NCI-H510A (cell line): ENCODE data around the gene NINL.

ENCODE experiments used
- DNase-seq: peaks from one replicate; lab custom pipeline; 2025; lab: John Stamatoyannopoulos, UW

Gene NINL

DNA sequence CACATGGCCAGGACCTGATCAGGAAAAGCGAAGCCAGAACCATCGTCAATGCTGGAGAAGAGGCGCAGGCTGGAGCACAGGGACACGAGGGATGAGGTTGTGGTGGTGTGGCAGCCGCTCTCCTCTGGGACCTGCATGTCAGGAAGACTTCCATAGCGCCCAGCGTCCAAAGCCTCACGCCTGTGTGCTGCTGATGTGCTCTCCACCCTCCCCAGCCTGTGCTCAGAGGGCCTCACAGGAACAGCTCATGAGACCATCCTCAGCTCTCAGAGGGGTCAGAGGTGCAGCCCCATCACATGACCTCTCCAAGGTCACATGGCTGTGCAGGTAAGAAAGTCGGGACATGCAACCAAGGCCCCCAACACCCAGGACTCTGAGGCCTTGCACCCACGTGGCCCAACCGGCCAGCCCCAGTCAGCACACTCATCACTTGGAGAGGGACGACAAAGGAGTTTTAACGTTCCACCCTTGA is 84.4 kb downstream of the NINL start:
- DNase-seq = no peak

DNA sequence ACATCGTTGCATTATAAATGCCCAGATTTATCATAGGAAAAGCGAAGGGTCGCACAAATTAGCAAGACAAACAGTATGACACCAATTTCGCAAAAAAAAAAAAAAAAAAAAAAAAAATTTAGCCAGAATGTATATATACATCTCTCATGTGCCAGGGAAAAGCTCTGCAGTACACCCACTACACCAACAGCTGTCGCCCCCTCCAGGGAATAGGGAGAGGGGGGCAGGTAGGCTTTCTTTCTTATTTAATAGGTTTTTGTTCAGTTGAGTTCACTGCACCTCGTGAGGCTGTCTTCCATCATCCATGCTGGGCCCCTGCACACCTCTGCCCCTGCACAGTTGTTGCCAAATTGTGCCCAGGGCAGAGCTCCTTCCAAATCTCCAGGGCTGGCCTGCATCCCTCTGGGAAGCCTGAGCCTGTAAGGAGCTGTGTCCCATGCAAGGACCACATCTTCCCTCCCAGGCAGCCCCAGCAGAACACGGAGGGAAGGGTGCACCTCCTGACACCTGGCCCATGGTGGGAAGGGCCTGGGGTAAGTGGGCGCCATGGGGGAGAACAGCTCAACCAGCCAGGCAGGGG is 85.4 kb downstream of the NINL start:
- DNase-seq = no peak

DNA sequence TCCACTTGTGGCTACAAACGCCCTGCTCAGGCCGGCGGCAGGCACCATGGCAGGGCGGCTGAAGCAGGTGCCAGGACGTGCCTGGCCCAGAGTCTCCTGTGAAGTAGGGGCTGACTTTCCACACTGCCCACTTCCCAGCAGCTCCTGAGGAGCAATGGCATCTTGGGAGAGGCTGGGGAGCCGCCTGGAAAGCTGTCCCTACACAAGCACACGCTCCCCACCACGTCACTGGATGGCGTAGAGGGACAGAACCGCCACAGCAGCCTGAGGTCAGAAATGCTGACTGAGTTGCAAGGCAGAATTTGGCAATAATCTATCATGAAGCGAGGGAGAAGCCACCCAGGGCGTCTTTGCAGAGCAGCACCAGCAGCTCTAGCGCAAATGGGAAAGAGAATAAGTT is 86.3 kb downstream of the NINL start:
- no peak for DNase-seq

DNA sequence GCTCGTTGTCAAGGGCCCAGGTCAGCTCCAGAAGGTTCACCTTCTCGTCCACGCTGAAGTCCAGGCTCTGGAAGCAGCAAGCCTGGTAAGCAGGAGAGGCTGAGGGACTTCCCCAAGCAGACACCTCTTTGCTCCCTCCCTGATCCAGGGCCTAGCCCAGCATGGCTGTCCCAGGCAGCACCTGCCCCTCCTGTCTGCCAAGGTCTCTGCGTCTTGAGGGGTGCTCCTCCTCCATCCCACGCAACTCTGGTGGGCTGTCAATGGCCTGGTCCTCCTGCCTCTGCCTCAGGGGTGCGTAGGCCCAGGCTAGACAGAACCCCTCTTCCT is 87.1 kb downstream of the NINL start:
- DNase-seq = no peak

DNA sequence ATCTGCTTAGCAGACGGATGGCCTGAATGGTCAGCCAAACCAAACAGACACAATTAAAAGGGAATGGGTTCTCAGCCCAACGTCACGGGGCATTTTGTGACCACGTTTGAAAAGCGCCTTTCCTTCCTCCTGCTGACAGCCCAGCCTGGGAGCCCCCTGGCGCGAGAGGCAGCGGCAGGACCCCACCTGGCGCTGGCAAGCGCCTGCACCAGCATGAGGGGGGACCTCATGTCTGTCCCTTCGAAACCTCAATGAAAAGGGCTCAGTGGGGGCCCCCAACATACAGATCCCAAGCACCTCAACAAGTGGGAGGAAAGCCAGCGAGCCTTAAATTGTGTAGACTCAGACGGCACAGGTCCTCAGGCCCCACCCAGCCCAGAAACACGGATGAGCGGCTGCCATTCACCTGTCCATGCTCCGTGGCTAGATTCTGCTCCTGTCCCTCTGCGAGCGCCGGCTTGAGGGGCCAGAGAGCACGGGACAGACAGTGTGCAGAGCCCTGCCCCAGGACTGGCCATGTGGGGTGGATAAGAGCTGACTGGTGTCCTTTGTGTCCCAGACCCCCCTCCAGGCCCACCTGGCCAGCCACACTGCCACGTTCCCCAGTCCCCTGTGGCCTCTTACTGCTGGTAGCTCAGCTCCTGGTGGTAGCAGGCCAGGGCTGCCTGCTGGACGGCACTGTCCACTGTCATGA is 87.6 kb downstream of the NINL start:
- no peak for DNase-seq

DNA sequence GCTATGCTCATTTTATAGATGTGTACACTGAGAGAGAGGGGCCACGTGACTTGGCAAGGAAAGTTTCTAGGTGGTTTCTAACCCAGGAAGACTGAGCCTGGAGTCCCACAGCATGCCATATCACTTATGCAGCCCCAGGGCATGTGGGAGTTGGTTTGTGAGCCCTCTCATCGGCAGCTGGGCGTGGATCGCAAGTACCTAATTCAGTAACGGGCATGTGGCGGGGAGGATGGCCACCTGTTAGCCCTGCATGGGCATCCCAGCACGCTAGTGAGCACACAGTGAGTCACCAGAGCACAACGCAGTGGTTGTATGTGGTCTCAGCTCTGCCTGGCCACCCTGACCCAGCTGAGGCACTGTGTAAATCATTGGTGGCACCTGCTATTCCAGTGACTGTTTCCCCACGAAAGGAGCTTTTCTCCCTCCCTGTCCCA is 88.3 kb downstream of the NINL start:
- DNase-seq = no peak

DNA sequence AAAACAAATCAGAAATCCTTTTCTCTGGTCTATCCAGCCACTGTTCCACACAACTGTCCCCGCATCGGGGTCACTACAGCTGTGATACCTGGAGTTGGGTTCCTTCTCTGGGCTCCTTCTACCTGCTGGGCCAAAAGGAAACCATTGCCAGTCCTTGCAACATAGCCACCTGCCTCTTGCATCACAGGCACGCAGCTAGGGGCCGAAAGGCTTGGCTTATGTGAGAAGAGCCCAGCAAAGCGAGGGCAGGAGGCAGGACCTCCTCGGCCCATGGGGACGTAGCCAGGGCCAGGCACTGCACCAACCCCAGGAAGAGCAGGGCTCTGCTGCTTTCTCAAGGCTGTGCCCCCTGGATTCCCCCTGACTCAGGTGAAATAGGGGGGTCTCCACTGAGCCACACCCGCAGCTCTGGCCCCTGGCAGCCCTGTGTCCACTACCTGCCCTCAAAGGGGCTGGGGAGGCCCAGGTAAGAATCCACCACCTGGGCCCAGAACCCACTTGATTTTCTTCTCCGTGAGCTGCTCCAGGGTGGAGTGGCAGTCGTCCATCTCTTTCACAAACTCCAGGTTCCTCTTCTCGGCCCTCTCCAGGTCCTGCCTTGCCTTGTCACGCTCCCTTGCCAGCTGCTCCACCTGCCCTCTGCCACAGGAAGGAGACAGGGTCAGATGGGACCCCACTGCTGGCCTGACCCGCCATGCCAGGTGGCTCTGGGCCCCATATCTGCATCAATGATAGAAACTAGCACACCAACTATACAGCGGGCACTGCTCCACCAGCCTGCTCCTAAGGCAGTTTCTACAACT is 89.0 kb downstream of the NINL start:
- DNase-seq = no peak

DNA sequence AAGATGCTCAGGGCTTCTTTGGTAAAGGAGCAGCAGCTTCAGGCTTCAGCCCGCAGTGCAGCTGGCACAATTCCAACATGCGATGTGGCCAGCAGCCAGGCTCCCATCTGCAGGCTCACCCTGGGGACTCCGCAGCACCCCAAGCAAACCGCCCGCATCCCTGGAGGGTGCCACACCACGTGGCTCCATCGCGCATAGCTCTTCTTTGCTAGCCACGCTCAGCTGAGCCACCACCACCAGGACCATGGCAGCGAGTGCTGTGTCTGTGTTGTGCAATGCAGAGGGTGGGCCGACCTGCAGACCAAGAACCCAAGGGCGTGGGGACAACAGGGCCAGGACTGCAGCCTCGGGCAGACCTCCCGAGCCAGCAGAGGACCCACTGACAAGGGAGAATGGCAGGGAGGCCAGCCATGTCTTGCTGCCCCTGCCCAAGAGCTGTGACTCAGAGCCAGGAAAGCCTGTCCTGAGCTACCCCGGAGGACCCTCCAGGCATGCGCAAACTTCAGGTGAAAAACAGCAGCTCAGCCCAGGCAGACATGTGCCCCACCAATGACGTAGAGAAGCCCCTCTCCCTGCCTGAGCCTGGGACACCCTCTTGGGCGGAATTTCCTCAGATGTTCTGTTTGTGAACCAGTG is 90.0 kb downstream of the NINL start:
- no peak for DNase-seq

DNA sequence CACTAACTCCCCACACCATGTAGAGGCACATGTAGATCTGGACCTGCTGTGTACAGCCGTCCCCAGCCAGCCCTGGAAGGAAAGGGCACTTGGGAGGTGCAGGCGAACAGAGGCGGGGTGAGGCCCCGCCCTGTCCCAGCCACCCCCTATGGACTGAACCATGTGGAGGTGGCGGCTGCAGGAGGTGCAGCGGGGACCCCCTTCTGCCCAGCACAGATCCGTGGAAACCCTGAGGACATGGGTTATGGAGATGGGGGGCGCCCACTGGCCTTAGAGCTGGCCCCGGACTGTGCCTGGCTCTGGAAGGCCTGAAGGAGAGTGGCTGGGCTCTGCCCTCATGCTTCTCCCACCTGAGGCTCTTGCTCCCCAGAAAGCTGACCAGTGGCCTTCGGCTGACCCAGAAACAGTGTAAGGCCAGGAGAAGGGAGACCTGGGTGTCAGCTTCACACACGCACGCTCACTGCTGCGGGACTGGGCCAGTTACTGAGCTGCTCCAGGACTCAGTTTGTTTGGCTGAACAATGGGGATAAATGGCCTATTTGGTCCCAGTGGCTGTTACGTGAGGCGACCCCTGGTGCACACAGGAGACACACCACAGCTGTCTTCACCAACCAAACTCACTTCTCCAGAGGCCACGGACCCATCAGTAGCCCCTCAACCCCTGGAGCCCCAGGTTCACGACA is 90.7 kb downstream of the NINL start:
- DNase-seq = no peak

DNA sequence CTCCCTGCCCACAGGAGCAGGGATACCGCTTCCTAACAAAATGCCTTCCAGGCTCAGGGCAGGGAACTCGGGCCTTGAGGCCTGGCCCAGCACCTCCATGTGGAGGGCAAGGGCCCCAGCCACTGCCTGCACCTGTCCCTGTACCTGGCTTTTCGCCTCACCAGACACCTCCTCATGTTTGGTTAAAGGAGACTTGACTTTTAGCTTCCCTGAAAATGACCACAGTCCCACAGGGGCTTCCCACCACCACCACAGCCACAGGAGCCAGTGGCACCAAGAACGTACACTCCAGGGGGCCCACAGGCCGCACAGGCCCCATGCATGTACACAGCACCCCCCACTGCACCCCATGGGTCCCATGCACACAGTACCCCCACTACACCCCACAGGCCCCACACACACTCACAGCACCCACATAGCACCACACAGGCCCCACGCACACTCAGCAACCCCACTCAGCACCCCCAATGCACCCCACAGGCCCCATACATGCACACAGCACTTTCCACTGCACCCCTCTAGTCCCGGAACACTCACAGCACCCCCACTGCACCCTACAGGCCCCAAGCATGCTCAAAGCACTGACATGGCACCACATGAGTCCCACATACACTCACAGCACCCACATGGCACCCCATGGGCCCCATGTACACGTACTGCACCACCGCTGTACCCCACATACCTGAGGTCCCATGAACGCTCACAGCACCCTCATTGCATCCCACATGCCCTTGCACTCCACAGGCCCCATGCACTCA is 91.4 kb downstream of the NINL start:
- DNase-seq = no peak

DNA sequence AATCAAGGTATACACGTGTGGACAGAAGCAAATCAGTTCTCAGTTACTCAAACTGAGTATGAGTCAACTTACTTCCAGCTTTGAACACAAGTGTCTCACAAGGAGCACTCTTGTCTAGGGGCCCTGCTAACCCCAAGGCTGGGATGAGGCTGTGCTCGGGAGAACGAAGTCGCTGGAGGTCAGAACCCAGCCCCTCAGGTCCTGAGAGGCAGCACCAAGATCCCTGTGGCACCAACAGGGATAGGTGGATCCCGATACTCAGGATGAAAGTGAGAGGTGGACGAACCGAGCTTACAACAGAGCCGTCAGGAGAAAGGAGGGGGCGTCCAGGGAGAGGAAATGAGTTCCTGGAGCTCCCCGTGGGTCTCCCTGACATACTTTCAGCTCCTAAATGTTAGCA is 92.2 kb downstream of the NINL start:
- DNase-seq = no peak

DNA sequence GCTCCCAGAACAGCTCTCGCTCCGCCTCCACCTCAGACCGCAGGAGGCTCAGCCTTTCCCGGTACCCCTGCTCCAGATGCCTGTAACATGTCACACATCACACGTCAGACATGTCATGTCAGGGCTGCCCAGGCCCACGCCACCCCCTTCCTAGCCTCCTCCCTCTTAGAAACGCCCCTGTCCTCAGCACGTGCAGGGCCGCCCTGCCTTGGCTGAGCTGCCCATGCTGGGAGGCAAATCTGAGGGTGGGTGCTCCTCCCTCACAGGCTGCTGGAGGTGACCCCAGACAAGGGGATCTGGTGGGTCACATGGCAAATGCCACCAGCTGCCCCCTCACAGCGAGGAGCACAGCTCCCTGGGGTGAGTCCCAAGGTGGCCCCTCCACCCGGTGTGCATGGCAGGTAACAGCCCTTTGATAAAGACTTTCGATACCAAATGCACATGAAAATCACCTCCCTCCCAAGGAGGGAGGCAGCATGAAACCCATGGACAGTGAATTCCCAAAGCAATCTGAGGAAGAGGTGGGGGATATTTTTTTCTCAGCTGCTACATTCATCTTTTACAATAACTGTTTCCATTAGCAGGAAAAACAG is 93.8 kb downstream of the NINL start:
- DNase-seq = no peak

DNA sequence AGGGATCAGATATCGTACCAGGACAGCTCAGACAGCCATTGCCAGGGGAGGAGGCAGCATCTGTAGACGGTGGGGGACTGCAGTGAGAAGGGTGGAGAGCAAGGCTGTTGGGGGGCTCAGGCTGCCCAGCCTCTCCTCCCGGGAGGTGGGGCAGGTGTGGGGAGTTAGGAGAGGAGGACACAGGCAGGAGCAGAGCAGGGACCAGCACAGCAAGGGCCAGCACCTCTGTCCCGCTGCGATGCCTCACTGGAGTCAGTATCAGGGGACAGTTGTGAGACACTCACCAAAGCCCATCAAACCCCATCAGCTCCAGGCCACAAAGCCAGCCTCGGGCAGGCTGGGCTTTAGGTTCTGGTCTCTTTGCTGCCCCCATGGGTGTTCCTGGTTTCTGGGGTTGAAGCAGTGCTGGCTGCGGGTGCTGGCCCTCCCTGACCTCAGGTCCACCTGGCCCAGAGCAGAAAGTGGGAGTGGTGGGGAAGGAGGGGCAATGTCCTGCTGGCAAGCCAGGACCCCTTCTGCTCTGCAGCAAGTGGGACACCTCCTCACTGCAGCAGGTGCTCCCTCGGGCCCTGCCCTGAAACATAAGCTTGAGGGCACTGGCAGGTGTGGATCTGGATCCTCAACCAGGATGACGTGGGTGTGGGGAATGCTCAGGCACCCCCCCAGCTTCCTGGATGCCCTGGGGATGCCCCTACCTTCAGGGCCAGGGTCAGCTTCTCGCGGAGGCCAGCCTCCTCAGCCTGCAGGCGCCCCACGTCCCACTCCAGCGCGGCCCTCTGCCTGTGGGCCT is 94.5 kb downstream of the NINL start:
- DNase-seq = no peak

DNA sequence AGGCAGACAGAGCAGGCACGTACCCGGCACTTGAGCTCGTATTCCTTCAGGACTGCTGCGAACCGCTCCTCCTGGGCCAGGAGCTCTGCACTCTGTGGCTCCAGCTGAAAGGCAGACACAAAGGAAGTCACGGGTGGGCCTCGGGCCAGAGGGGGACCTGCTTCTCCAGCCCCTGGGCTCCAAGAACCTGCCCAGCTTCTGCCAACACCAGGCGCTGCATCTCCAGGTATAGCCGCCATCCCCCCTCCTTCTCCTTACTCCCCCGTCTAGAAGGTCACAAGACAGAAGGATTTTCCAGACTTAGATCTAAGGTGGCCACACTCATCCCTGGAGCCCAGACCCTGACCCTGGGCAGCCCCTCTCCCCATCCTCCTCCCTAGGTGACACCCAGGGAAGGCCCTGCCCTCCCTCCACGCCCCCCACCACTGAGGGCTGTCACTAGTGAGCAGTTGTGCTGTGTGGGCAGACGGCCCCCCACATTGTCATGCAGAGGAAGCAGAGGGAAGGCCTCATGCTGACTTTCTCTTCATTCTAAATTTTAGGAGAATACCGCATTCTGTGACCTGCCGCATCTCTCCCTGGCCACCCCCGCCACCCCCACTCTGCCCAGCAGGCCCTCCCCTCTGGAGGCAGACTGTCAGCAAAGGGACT is 96.0 kb downstream of the NINL start:
- no peak for DNase-seq

DNA sequence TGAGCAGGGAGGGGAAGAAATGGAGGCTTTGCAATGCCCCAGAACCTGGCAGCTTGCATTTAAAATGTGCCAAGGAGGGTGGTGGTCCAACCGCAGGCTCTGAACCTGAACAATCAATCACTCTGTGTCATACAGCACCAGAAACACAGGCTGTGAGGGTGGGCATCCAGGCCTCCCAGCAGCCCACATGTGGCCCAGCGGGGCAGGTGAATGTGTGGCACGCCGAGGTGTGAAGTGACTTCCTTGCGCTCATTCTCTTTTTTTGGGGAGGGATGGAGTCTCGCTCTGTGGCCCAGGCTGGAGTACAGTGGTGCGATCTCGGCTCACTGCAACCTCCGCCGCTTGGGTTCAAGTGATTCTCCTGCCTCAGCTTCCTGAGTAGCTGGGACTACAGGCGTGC is 97.4 kb downstream of the NINL start:
- DNase-seq = no peak

DNA sequence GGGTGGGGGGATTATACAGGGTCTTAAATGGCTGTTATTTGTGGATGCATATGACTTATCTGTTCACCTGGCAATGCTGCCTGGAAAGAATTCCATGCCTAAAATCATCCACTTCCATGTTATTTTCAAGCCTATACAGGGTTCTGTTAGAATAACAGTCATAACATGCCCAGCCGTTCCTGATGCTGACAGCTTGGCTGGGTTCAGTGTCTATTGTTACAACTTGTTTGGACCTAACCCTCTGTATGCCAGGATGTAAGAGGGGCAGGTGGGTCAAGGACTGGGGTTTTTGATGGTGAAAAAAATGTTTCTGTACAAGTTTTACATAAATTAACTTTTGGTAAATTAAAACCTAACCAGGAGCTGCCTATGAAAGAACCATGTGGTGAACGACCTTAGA is 98.0 kb downstream of the NINL start:
- no peak for DNase-seq

DNA sequence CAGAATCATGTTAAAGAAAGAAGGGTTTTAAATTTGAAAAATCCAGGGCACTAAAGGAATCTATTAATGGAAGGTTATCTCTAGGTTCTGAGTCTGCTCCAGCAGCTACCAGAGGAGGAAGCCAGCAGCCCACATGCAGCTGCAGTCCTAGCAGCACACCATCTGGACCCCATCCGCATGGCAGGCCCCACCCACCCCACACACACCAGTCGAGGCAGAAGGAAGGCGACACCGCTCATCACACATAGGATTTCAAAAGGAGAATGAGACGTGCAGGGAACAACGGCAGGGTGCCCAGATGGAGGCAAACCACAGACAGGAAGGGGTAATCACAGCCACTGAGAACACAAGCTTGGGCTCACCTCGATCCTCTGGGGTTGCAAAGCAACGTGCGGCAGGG is 99.0 kb downstream of the NINL start:
- DNase-seq = no peak

DNA sequence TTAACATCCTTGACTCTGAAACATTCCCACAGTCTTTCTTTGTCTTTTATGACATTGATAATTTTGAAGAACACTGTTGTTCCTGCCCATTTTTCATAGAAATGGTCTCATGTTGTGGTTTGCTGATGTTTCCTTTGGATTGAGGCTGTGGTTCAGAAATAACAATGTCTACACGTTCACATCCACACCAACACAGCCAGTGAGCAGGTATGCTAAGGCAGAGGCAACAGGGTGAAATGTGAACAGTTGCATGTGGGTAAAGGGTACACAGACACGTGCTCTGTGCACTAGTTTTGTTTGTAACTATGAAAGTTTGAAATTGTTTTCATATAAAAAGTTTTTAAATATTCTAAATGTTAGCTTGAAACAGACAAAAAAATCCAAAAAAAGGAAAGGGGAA is 99.5 kb downstream of the NINL start:
- no peak for DNase-seq

DNA sequence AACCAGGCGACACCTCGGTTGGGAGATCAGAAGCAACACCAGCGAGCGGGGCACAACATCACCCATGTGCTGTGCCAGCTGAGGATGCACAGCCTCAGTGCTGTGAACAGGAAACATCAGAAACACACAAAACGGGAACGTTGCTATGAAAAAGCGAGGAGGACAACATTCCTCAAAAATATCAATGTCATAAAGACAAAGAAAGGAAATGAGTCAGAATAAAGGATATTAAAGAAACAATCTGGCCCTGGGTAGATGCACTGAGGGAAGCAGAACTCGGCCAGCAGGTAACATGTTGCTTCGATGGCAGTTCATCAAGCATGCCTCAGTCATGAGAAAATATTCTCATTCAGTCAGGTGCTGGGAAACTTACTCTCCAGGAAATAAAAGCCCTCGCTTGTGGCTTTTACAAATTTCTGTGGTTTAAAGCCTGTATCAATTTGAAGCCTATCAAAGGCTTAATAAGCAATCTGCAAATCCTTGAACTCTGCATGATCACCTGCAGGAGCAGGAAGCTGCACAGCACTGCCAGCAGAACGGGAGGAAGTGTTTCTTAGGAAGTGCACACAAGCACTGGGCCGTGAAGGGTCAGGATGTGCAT is 100.3 kb downstream of the NINL start:
- no peak for DNase-seq
